ENCODE data around the gene TMEM43. TPM values are rescaled to one million over a fixed set of nuclear protein-coding genes. Genes with fewer than 3 reads are reported as not detected.

Gene TMEM43
- total and polyA plus RNA-seq, 10 of the 15 experiments (the other 5 are each of a cell fraction or from before 2014, with no cell fraction given) = 7.2 to 33.0 (median 18.5) TPM

DNA sequence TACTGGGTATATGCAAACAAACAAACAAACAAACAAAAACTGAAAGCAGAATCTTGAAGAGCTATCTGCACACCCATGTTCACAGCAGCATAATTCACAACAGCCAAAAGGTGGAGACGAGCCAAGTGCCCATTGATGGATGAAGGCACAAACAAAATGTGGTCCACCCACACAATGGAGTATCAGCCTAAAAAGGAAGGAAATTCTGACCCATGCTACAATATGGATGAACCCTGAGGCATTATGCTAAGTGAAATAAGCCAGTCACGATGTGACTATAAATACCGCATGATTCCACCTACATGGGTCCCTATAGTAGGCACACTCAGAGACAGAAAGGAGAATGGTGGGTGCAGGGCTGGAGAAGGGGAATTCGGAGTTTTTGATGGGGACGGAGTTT lies 29.4 kb downstream of the TMEM43 start:
- H3K79me2 ChIP-seq (ENCODE audit: control insufficient read depth, insufficient read depth, low read length) = no peaks in the 10 kb centered on the region
- no peak overlapping the region for H3K27ac ChIP-seq (ENCODE audit: control insufficient read depth, insufficient read depth)
- RAD21 ChIA-PET (ENCODE audit: unreplicated experiment) = no interaction called here
- no peak overlapping the region for H3K4me2 ChIP-seq (ENCODE audit: control insufficient read depth, insufficient read depth)
- no peaks in the 10 kb centered on the region for H3K4me1 ChIP-seq (ENCODE audit: control insufficient read depth, insufficient read depth, low read length)
- TF ChIP-seq KLF5 (IDR thresholded peaks at IDR 0.05; ENCODE audit: partially characterized antibody) (no peak), RCOR1 (conservative IDR thresholded peaks at IDR 0.05; ENCODE audit: low read depth, low read length) (no peak), YBX1 (IDR thresholded peaks at IDR 0.05) (no peak), EGR1 (IDR thresholded peaks at IDR 0.05; ENCODE audit: borderline replicate concordance in 1 of 2, low read depth in 2 of 2, low read length in 2 of 2) (no peak), YY1 (IDR thresholded peaks at IDR 0.05; ENCODE audit: low read depth, low read length) (no peak), ZZZ3 (IDR thresholded peaks at IDR 0.05; ENCODE audit: control insufficient read depth, insufficient read length, low read depth) (no peak), FOXM1 (IDR thresholded peaks at IDR 0.05; ENCODE audit: low read depth, low read length) (no peak)
- POLR2A ChIA-PET = no interaction called here
- no peak for ATAC-seq
- SMC1A ChIA-PET (ENCODE audit: uncharacterized antibody, unreplicated experiment) = no interaction called here
- no peaks in the 10 kb centered on the region for H3K27me3 ChIP-seq (replicated peaks in 1 of 2; ENCODE audit: control insufficient read depth in 2 of 2, insufficient read depth in 2 of 2, low read length in 1 of 2)
- 94% methylated on average over 5 of the region's 5 CpGs for WGBS (ENCODE audit: insufficient coverage, insufficient replicate concordance, low lambda C conversion rate, missing lambda C conversion rate)
- FAIRE-seq = no peak
- peaks cover 13 to 33% of the 10 kb centered on the region in 2 experiments for H3K36me3 ChIP-seq (ENCODE audit: control insufficient read depth in 2 of 2, insufficient read depth in 2 of 2, low read length in 1 of 2)
- H3K9ac ChIP-seq (ENCODE audit: control insufficient read depth, insufficient read depth, low read length) = no peak overlapping the region
- CTCF ChIA-PET = no interaction called here
- H2AFZ ChIP-seq (ENCODE audit: control insufficient read depth, low read depth, low read length) = no peak overlapping the region
- DNase-seq (ENCODE audit: low read depth, low spot score) = no peak
- H3K4me3 ChIP-seq = no peak overlapping the region
- H4K20me1 ChIP-seq (ENCODE audit: control insufficient read depth, insufficient read depth) = no peaks in the 10 kb centered on the region
- intact Hi-C loops (cut with micrococcal nuclease; ENCODE audit: unreplicated experiment) (no loop called here), in situ Hi-C loops (cut with MboI) (no loop called here)
- BruUV-seq (replicated peaks) = no TSS peak
- no peaks in the 10 kb centered on the region for H3K9me3 ChIP-seq (replicated peaks; ENCODE audit: control insufficient read depth, insufficient read depth, low read length)

DNA sequence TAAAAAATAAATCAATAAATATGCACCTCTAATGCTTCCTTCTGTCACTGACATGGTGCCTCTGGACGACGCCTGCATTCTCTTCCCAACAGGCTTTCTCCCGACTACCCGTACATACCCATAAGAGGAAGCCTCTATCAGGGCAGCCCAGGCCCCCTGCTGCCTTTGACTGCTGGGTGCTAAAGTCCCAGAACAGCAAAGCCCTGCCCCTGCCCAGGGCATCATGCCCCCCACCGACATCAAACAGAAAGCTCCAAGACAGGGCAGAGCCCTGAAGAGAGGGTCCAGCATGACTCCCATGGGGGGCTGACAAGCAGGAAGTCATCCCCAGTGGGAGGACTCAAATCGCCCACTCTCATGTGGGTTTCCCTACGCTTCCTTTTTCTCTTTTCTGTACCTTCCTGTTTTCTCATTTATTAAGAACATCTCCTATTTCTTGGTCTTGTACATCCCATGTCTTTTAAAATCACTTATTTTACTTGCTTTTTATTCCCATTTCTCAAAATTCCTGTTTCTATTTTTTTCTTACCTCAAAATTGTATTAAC lies 30.1 kb downstream of the TMEM43 start:
- no peak overlapping the region for H3K9ac ChIP-seq (ENCODE audit: control insufficient read depth, insufficient read depth, low read length)
- BruUV-seq (replicated peaks) = no TSS peak
- H3K9me3 ChIP-seq (replicated peaks; ENCODE audit: control insufficient read depth, insufficient read depth, low read length) = no peaks in the 10 kb centered on the region
- in situ Hi-C loops (cut with MboI) (no loop called here), intact Hi-C loops (cut with micrococcal nuclease; ENCODE audit: unreplicated experiment) (no loop called here)
- no peaks in the 10 kb centered on the region for H3K79me2 ChIP-seq (ENCODE audit: control insufficient read depth, insufficient read depth, low read length)
- ChIA-PET POLR2A (no interaction called here), RAD21 (ENCODE audit: unreplicated experiment) (no interaction called here), SMC1A (ENCODE audit: uncharacterized antibody, unreplicated experiment) (no interaction called here), CTCF (no interaction called here)
- no peaks in the 10 kb centered on the region for H3K27me3 ChIP-seq (replicated peaks in 1 of 2; ENCODE audit: control insufficient read depth in 2 of 2, insufficient read depth in 2 of 2, low read length in 1 of 2)
- peaks cover 15 to 33% of the 10 kb centered on the region in 2 experiments for H3K36me3 ChIP-seq (ENCODE audit: control insufficient read depth in 2 of 2, insufficient read depth in 2 of 2, low read length in 1 of 2)
- H2AFZ ChIP-seq (ENCODE audit: control insufficient read depth, low read depth, low read length) = no peak overlapping the region
- no peak for ATAC-seq
- no peak for DNase-seq (ENCODE audit: low read depth, low spot score)
- FAIRE-seq = no peak
- no peaks in the 10 kb centered on the region for H3K4me1 ChIP-seq (ENCODE audit: control insufficient read depth, insufficient read depth, low read length)
- no peak overlapping the region for H3K4me3 ChIP-seq
- no peak overlapping the region for H3K27ac ChIP-seq (ENCODE audit: control insufficient read depth, insufficient read depth)
- H3K4me2 ChIP-seq (ENCODE audit: control insufficient read depth, insufficient read depth) = no peak overlapping the region
- 88% methylated on average over 7 of the region's 7 CpGs for WGBS (ENCODE audit: insufficient coverage, insufficient replicate concordance, low lambda C conversion rate, missing lambda C conversion rate)
- TF ChIP-seq RUNX3 (IDR thresholded peaks at IDR 0.05; ENCODE audit: low read length) (no peak), HDGF (IDR thresholded peaks at IDR 0.05) (no peak)
- TF ChIP-seq, protein P1, sequence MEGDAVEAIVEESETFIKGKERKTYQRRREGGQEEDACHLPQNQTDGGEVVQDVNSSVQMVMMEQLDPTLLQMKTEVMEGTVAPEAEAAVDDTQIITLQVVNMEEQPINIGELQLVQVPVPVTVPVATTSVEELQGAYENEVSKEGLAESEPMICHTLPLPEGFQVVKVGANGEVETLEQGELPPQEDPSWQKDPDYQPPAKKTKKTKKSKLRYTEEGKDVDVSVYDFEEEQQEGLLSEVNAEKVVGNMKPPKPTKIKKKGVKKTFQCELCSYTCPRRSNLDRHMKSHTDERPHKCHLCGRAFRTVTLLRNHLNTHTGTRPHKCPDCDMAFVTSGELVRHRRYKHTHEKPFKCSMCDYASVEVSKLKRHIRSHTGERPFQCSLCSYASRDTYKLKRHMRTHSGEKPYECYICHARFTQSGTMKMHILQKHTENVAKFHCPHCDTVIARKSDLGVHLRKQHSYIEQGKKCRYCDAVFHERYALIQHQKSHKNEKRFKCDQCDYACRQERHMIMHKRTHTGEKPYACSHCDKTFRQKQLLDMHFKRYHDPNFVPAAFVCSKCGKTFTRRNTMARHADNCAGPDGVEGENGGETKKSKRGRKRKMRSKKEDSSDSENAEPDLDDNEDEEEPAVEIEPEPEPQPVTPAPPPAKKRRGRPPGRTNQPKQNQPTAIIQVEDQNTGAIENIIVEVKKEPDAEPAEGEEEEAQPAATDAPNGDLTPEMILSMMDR (IDR thresholded peaks at IDR 0.05 in 2 of 3, conservative IDR thresholded peaks at IDR 0.05 in 1 of 3; ENCODE audit: control insufficient read depth in 2 of 3, extremely low read depth in 1 of 3, insufficient read depth in 1 of 3, low read depth in 3 of 3, low read length in 3 of 3) = no peak
- H4K20me1 ChIP-seq (ENCODE audit: control insufficient read depth, insufficient read depth) = no peaks in the 10 kb centered on the region
